ENCODE measurements around the gene AK8. TPM values are rescaled to one million over a fixed set of nuclear protein-coding genes. Genes with fewer than 3 reads are reported as not detected.

Gene AK8
- total RNA-seq, 4 donors from 2014 or later, result 0.61 to 1.9 TPM; not detected in 2

DNA sequence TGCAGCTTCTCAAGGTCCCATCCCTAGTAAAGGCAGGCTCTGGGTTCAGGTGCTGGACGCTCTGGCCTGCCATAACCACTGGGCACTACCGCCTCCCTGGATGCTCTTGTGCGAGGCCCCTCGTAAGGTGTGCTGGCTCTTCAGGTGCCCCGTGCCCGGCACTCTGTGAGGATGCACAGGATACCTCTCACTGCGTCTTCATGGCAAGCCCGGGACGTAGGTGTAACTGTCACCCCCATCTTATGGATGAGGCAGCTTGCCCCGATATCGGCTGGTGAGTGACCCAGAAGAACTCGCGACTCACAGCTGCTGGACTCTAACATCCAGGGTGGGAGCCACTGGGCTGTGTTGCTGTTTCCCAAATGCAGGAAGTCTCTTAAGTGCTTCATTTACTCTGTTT is 128.8 kb downstream of the AK8 start:
- Histone ChIP-seq H3K4me3 (no peak overlapping the region), H3K27ac (no peak overlapping the region), H3K9me3 (no peaks in the 10 kb centered on the region), H3K36me3 (no peaks in the 10 kb centered on the region), H3K27me3 (peaks cover 0 to 8% of the 10 kb centered on the region in 2 donors), H3K4me1 (no peaks in the 10 kb centered on the region)
- intact Hi-C loops (cut with DNase I; ENCODE audit: low total_unique reads), result no loop called here
- DNase-seq, result no peak
- TF ChIP-seq POLR2A (IDR thresholded peaks at IDR 0.05), result no peak
- TF ChIP-seq, protein P1, sequence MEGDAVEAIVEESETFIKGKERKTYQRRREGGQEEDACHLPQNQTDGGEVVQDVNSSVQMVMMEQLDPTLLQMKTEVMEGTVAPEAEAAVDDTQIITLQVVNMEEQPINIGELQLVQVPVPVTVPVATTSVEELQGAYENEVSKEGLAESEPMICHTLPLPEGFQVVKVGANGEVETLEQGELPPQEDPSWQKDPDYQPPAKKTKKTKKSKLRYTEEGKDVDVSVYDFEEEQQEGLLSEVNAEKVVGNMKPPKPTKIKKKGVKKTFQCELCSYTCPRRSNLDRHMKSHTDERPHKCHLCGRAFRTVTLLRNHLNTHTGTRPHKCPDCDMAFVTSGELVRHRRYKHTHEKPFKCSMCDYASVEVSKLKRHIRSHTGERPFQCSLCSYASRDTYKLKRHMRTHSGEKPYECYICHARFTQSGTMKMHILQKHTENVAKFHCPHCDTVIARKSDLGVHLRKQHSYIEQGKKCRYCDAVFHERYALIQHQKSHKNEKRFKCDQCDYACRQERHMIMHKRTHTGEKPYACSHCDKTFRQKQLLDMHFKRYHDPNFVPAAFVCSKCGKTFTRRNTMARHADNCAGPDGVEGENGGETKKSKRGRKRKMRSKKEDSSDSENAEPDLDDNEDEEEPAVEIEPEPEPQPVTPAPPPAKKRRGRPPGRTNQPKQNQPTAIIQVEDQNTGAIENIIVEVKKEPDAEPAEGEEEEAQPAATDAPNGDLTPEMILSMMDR (IDR thresholded peaks at IDR 0.05), result no peak

DNA sequence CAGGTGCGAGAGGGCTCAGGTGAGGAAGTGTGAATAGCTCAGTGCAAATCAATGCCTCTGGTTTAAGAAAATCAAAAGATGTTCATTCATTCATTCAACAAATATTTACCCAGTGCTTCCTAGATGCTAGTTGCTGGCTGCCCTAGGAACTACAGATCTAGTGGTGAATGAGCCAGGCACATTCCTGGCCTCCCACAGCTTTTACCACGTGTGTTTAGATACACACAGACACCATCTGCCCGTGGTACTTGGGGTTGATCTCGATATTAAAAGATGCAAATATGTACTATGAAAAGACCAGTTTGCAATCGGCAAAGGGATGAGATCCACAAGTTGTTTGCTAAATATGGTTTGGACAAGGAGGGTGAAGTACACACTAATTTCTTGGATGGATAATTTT is 129.6 kb downstream of the AK8 start:
- Histone ChIP-seq H3K4me3 (no peak overlapping the region), H3K9me3 (no peaks in the 10 kb centered on the region), H3K4me1 (no peaks in the 10 kb centered on the region), H3K36me3 (no peaks in the 10 kb centered on the region), H3K27me3 (peaks cover 0 to 17% of the 10 kb centered on the region in 2 donors), H3K27ac (no peak overlapping the region)
- intact Hi-C loops (cut with DNase I; ENCODE audit: low total_unique reads), result no loop called here
- DNase-seq, result no peak
- TF ChIP-seq, protein P1 (IDR thresholded peaks at IDR 0.05), result no peak
- TF ChIP-seq POLR2A (IDR thresholded peaks at IDR 0.05), result no peak

DNA sequence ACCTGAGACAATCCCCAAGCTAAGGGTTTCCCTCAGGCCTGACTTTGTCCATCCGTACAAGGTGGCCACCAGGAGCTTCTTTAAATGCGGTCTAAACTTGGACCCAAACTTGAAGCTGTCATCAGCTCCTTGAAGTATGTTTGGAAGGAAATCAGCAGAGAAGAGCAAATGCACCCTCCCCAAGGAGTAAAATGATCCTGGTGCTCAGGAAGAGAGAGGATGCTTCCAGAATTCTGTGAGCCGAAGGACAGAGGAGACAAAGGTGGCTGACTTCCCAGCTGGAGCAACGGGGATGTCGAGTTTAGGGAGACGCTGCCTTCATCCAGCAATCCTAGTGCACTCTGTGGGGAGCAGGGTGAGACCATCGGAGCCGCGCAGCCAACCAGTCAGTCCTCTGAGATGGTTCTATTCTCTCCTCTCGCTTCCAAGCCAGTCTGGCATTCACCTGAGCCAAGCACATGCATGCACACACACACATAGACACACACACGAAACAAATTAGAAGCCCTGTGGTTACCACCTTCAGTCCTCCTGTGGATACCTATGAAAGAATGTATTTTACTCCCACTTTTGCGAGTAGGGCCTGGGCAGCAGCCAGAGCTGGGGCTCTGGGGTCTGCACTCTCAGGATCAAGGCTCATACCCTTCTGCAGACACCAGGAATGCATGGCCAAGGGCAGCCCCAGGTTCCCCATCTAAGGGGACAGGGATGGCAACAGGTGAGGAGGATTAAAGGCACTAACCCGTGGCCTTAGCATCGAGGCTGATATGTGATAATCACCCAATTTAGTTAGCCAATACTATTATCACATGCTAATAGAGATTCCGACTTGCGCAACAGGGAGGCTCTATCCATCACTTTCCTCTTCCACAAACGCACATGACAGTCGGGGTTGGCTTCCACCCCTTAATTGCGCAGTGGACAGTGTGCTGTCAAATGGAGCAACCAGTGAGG is 132.1 kb downstream of the AK8 start:
- Histone ChIP-seq H3K36me3 (no peaks in the 10 kb centered on the region), H3K27ac (no peak overlapping the region), H3K4me1 (no peaks in the 10 kb centered on the region), H3K4me3 (no peak overlapping the region), H3K9me3 (no peaks in the 10 kb centered on the region), H3K27me3 (peaks cover 0 to 31% of the 10 kb centered on the region in 2 donors)
- intact Hi-C loops (cut with DNase I; ENCODE audit: low total_unique reads), result no loop called here
- TF ChIP-seq, protein P1 (IDR thresholded peaks at IDR 0.05), result no peak
- TF ChIP-seq POLR2A (IDR thresholded peaks at IDR 0.05), result no peak
- no peak for DNase-seq

DNA sequence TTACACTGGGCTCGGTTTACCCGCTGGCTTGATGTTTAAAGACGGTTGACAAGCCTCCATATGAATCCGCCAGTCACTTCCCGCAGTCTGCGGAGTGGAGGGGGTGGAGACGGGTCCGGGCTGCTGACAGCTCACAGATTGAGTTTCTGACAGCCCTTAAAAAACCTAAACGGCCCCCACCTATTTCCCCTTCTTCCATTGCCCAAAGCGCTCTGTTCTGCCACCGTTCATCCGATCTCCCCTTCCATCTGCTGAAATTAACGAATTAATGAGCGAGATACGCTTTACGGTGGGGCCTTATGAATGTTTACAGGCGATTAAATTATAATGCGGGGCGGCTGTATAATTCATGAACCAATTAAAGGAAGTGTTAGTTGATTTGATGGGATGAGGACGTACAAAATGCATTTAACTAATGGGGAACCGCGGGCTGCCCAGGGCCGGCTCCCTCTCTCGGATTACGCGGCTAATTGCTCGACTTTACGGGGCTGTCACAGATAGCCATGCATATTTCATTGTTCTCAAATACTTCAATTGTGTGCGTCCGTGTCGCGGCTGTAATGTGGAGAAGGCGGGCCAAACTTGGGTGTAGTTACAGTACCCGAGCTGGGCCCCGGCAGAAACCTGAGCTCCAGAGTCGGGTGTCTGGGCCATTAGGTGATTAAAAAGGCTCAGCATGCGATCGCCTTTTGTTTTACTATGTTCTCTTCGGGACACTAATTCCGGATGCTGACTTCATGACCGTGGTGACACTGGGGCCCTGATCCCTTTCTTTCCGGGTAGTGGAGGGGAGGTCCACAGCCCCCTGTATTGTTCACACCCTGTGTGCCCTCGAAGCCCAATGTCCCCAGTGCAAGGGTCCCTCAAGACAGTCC is 133.0 kb downstream of the AK8 start:
- H3K4me3 ChIP-seq, result no peak overlapping the region
- H3K4me1 ChIP-seq, result no peaks in the 10 kb centered on the region
- TF ChIP-seq, protein P1 (IDR thresholded peaks at IDR 0.05), result no peak
- TF ChIP-seq POLR2A (IDR thresholded peaks at IDR 0.05), result no peak
- intact Hi-C loops (cut with DNase I; ENCODE audit: low total_unique reads), result no loop called here
- H3K27ac ChIP-seq, result no peak overlapping the region
- DNase-seq, result no peak
- no peaks in the 10 kb centered on the region for H3K9me3 ChIP-seq
- peaks cover 0 to 31% of the 10 kb centered on the region in 2 donors for H3K27me3 ChIP-seq
- no peaks in the 10 kb centered on the region for H3K36me3 ChIP-seq
